ENCODE measurements around the gene NR0B2. TPM values are rescaled to one million over a fixed set of nuclear protein-coding genes. Genes with fewer than 3 reads are reported as not detected.
"Not testable (repeated sequence)": the region's sequence is repeated elsewhere in the genome, so short reads cannot be mapped to it uniquely, and the experiment has no call there.

Gene NR0B2
- total RNA-seq, 1 experiment from 2014 or later: not detected

GRCh38 chr1:26877326-26877725, 36.4 kb downstream of the NR0B2 start:
- intact Hi-C loops (cut with micrococcal nuclease): no loop called here
- ChIA-PET POLR2A (no interaction called here), RAD21 (ENCODE audit: low non-redundant PET in 1 of 2, low total read pairs in 2 of 2, uncharacterized antibody in 2 of 2, unreplicated experiment in 2 of 2) (no interaction called here), CTCF (interaction anchor here (1.4 to 1.8 kb wide), 3 partner anchors 12 to 275 kb away, joined by 3 to 11 read pairs (median 6); no protein-coding TSS in a partner anchor)
- H3K36me3 ChIP-seq (ENCODE audit: control insufficient read depth in 1 of 2, insufficient read depth in 2 of 2, low read length in 2 of 2): peaks cover 11 to 18% of the 10 kb centered on the region in 2 experiments; a peak in 3 of 4 replicates
- no peak overlapping the region for H2AFZ ChIP-seq (ENCODE audit: low read depth, low read length, poor library complexity, severe bottlenecking)
- TF ChIP-seq CEBPB (IDR thresholded peaks at IDR 0.05; ENCODE audit: low read depth) (no peak), RAD21 (IDR thresholded peaks at IDR 0.05; ENCODE audit: low read depth) (no peak), EZH2phosphoT487 (IDR thresholded peaks at IDR 0.05; ENCODE audit: borderline replicate concordance) (no peak)
- no peak overlapping the region for H3K4me2 ChIP-seq (ENCODE audit: low read length)
- no peak overlapping the region for H3K4me3 ChIP-seq (replicated peaks in 1 of 2; ENCODE audit: low read depth in 1 of 2, low read length in 2 of 2)
- H4K20me1 ChIP-seq (ENCODE audit: insufficient read depth): no peaks in the 10 kb centered on the region
- no peaks in the 10 kb centered on the region for H3K27me3 ChIP-seq (ENCODE audit: insufficient read depth, low read length)
- no peaks in the 10 kb centered on the region for H3K9me2 ChIP-seq (ENCODE audit: insufficient read depth)
- H3K9me3 ChIP-seq (ENCODE audit: control insufficient read depth in 1 of 2, insufficient read depth in 1 of 2, low read depth in 1 of 2, low read length in 2 of 2): no peaks in the 10 kb centered on the region
- H3K9ac ChIP-seq (ENCODE audit: low read length): 0 out of 2 replicates have a peak overlapping the region, but pooled peaks have one; percentile 1
- BruUV-seq (replicated peaks): no TSS peak
- DNase-seq (ENCODE audit: low read depth, low spot score) (no peak), ATAC-seq (no peak)
- H3K27ac ChIP-seq (ENCODE audit: low read depth, low read length): no peak overlapping the region
- H3K4me1 ChIP-seq (ENCODE audit: control insufficient read depth in 1 of 2, insufficient read depth in 2 of 2, low read length in 2 of 2): peaks cover 7 to 45% of the 10 kb centered on the region in 2 experiments
- H3K79me2 ChIP-seq (ENCODE audit: insufficient read depth, low read length): peaks cover 4% of the 10 kb centered on the region; the same call in 1 of the 2 replicates

GRCh38 chr1:26874896-26875295, 38.9 kb downstream of the NR0B2 start:
- Histone ChIP-seq H3K36me3 (ENCODE audit: control insufficient read depth in 1 of 2, insufficient read depth in 2 of 2, low read length in 2 of 2) (peaks cover 4 to 11% of the 10 kb centered on the region in 2 experiments; a peak in 2 of 4 replicates), H3K9me2 (ENCODE audit: insufficient read depth) (no peaks in the 10 kb centered on the region), H3K27me3 (ENCODE audit: insufficient read depth, low read length) (no peaks in the 10 kb centered on the region), H3K27ac (ENCODE audit: low read depth, low read length) (no peak overlapping the region), H4K20me1 (ENCODE audit: insufficient read depth) (no peaks in the 10 kb centered on the region), H2AFZ (ENCODE audit: low read depth, low read length, poor library complexity, severe bottlenecking) (no peak overlapping the region), H3K9ac (ENCODE audit: low read length) (no peak overlapping the region), H3K79me2 (ENCODE audit: insufficient read depth, low read length) (no peaks in the 10 kb centered on the region), H3K4me1 (ENCODE audit: control insufficient read depth in 1 of 2, insufficient read depth in 2 of 2, low read length in 2 of 2) (peaks cover 9 to 63% of the 10 kb centered on the region in 2 experiments), H3K4me3 (replicated peaks in 1 of 2; ENCODE audit: low read depth in 1 of 2, low read length in 2 of 2) (no peak overlapping the region), H3K4me2 (ENCODE audit: low read length) (no peak overlapping the region), H3K9me3 (ENCODE audit: control insufficient read depth in 1 of 2, insufficient read depth in 1 of 2, low read depth in 1 of 2, low read length in 2 of 2) (no peaks in the 10 kb centered on the region)
- POLR2A ChIA-PET: interaction anchor here (2.6 kb wide), 1 partner anchor 10 kb away, joined by 10 read pairs; no protein-coding TSS in a partner anchor
- no peak for DNase-seq (ENCODE audit: low read depth, low spot score)
- CTCF ChIA-PET: no interaction called here
- no peak for ATAC-seq
- RAD21 ChIA-PET (ENCODE audit: low non-redundant PET in 1 of 2, low total read pairs in 2 of 2, uncharacterized antibody in 2 of 2, unreplicated experiment in 2 of 2): no interaction called here
- TF ChIP-seq TCF7L2 (IDR thresholded peaks at IDR 0.05; ENCODE audit: borderline replicate concordance, extremely low read depth, insufficient read depth, insufficient read length) (no peak), JUND (IDR thresholded peaks at IDR 0.05) (no peak), ZBTB33 (IDR thresholded peaks at IDR 0.05; ENCODE audit: extremely low read depth, insufficient replicate concordance, low read length) (no peak), SRF (IDR thresholded peaks at IDR 0.05; ENCODE audit: low read depth) (no peak), YY1 (IDR thresholded peaks at IDR 0.05; ENCODE audit: extremely low read depth, insufficient replicate concordance, low read depth, low read length) (no peak), CBX3 (IDR thresholded peaks at IDR 0.05; ENCODE audit: low read depth) (no peak), POLR2AphosphoS5 (IDR thresholded peaks at IDR 0.05; ENCODE audit: low read depth, low read length) (peak; percentile 29; the same call in 1 of the 2 replicates)
- intact Hi-C loops (cut with micrococcal nuclease): no loop called here
- BruUV-seq (replicated peaks): no TSS peak

- ATAC-seq; H2AFZ ChIP-seq (ENCODE audit: low read depth, low read length, poor library complexity, severe bottlenecking); H3K4me3 ChIP-seq (replicated peaks in 1 of 2; ENCODE audit: low read depth in 1 of 2, low read length in 2 of 2); H3K9me2 ChIP-seq (ENCODE audit: insufficient read depth); H3K79me2 ChIP-seq (ENCODE audit: insufficient read depth, low read length); BruUV-seq (replicated peaks); DNase-seq (ENCODE audit: low read depth, low spot score); H4K20me1 ChIP-seq (ENCODE audit: insufficient read depth); H3K9me3 ChIP-seq (ENCODE audit: control insufficient read depth in 1 of 2, insufficient read depth in 1 of 2, low read depth in 1 of 2, low read length in 2 of 2); intact Hi-C loops (cut with micrococcal nuclease); H3K27me3 ChIP-seq (ENCODE audit: insufficient read depth, low read length); H3K9ac ChIP-seq (ENCODE audit: low read length); H3K27ac ChIP-seq (ENCODE audit: low read depth, low read length): not testable (repeated sequence)
- Histone ChIP-seq H3K36me3 (ENCODE audit: control insufficient read depth in 1 of 2, insufficient read depth in 2 of 2, low read length in 2 of 2) (peaks cover 0 to 11% of the 10 kb centered on the region in 2 experiments; a peak in 1 of 4 replicates), H3K4me1 (ENCODE audit: control insufficient read depth in 1 of 2, insufficient read depth in 2 of 2, low read length in 2 of 2) (peaks cover 11 to 74% of the 10 kb centered on the region in 2 experiments), H3K4me2 (ENCODE audit: low read length) (peak overlapping the region; percentile 51)
- ChIA-PET POLR2A (interaction anchor here (1.8 to 2.6 kb wide), 2 partner anchors 8 to 14 kb away, joined by 7 to 10 read pairs; no protein-coding TSS in a partner anchor), CTCF (interaction anchor here (2.3 kb wide), 1 partner anchor 18 kb away, joined by 6 read pairs; no protein-coding TSS in a partner anchor), RAD21 (ENCODE audit: low non-redundant PET in 1 of 2, low total read pairs in 2 of 2, uncharacterized antibody in 2 of 2, unreplicated experiment in 2 of 2) (interaction anchor here in 1 of 2 experiments (0.6 kb wide), 1 partner anchor 86 kb away, joined by 3 read pairs; no protein-coding TSS in a partner anchor)
Observed at GRCh38 chr1:26873097-26873496, 40.7 kb downstream of the NR0B2 start.
